NCI-H2227 (cell line): ENCODE measurements around the gene AHDC1.
A peak's percentile ranks its signal among the peaks of the same experiment; 100 is the strongest.

Experiments
- DNase-seq: peaks from one replicate; lab custom pipeline; 2025; ENCODE audit not compliant: unreplicated experiment; lab: John Stamatoyannopoulos, UW

The AHDC1 gene

GRCh38 chr1:27583479-27583878, 20.5 kb downstream of the AHDC1 start:
- no peak for DNase-seq

- DNase-seq = no peak
Observed at GRCh38 chr1:27581823-27582243, 22.1 kb downstream of the AHDC1 start.

GRCh38 chr1:27577504-27578188, 26.3 kb downstream of the AHDC1 start:
- no peak for DNase-seq

- DNase-seq = no peak
Observed at GRCh38 chr1:27576806-27577227, 27.1 kb downstream of the AHDC1 start.

- peak; percentile 74 for DNase-seq
Observed at GRCh38 chr1:27575840-27576331, 28.1 kb downstream of the AHDC1 start.

GRCh38 chr1:27574871-27575831, 28.8 kb downstream of the AHDC1 start:
- DNase-seq = peak; percentile 81

GRCh38 chr1:27574001-27574781, 29.8 kb downstream of the AHDC1 start:
- DNase-seq = no peak

GRCh38 chr1:27572679-27573426, 31.1 kb downstream of the AHDC1 start:
- DNase-seq = no peak

- DNase-seq = no peak
Observed at GRCh38 chr1:27572019-27572678, 31.8 kb downstream of the AHDC1 start.

GRCh38 chr1:27571439-27572018, 32.4 kb downstream of the AHDC1 start:
- DNase-seq = peak; percentile 52

- no peak for DNase-seq
Observed at GRCh38 chr1:27570784-27571183, 33.2 kb downstream of the AHDC1 start.

GRCh38 chr1:27570356-27570755, 33.6 kb downstream of the AHDC1 start:
- no peak for DNase-seq

GRCh38 chr1:27569506-27570291, 34.2 kb downstream of the AHDC1 start:
- no peak for DNase-seq

- DNase-seq = no peak
Observed at GRCh38 chr1:27569088-27569460, 34.9 kb downstream of the AHDC1 start.

GRCh38 chr1:27568300-27569087, 35.5 kb downstream of the AHDC1 start:
- peak; percentile 96 for DNase-seq

GRCh38 chr1:27567971-27568299, 36.0 kb downstream of the AHDC1 start:
- DNase-seq = no peak

GRCh38 chr1:27567146-27567526, 36.8 kb downstream of the AHDC1 start:
- DNase-seq = peak; percentile 80

- DNase-seq = no peak
Observed at GRCh38 chr1:27566462-27567145, 37.3 kb downstream of the AHDC1 start.
